HG03196 (cell line): Measurements from ENCODE around the gene GDF7.

ENCODE experiments used
- ATAC-seq: cut with Tn5 transposase; IDR thresholded peaks from one replicate; pipeline ENCODE4 v1.9.1; 2021; ENCODE audit not compliant: unreplicated experiment

GDF7 gene

DNA sequence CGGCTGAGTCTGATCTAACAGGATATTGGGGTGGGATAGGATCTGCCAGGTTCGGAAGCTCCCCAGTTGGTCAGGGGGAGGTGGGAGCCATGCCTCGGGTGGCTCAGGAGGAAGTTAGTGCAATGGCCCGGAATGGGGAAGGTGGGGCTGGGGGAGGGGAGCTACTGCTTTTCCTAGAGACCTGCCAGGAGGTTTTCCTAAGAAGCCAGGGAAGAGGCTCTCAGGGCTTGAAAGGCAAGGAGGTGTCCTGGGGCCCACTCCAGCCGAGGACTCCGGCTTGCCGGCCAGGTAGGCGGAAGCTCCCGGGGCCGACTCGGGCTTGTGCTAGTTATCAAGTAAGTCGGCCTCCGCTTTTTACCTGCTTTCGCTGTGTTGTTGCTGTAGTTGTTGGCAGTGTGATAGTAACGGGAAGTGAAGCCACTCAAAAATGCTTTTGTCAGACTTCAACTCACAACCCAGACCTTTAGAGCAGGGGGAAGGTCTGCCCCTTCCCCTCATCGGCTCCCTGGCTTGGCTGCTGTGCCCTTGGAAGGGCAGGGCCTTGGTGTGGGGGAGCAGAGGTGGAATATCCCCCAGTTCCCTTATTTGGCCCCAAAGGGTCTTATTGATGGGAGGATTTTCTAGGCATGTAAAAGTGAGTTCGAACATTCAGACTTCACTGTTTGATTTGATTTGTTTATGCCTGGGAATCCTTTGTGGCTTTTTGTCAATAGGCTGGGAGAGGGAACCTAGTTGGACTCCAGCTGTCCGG is 5.4 kb downstream of the GDF7 start:
- ATAC-seq: no peak

DNA sequence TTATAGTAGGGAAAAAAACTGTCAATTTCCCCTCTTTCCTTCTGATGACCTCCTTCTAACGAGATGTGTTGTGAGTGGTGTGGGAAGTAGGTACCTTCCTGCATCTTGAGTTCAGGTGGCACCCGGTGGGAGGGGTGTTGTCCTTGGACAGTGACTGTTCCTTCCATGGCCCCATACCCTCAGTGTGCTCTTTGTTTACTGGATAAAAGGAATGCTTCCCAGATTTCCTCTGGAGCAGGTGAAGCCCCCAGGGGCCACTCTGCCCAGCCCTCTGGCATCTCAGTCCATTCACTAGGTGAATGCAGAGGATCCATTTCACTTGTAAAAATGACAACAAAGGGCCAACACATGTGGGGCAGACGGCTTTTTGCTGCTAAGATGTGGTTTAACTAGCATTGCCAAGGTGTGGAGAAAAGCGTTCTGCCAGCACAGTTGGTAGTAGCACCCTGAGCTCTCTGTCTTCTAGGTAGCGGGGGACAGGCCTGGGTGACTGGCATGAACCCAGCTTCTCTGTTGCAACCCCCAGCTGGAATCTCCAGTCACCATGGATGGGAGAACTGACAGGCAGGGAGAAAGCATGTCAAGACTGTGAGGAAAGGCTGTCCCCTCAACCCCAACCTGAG is 6.9 kb downstream of the GDF7 start:
- no peak for ATAC-seq

DNA sequence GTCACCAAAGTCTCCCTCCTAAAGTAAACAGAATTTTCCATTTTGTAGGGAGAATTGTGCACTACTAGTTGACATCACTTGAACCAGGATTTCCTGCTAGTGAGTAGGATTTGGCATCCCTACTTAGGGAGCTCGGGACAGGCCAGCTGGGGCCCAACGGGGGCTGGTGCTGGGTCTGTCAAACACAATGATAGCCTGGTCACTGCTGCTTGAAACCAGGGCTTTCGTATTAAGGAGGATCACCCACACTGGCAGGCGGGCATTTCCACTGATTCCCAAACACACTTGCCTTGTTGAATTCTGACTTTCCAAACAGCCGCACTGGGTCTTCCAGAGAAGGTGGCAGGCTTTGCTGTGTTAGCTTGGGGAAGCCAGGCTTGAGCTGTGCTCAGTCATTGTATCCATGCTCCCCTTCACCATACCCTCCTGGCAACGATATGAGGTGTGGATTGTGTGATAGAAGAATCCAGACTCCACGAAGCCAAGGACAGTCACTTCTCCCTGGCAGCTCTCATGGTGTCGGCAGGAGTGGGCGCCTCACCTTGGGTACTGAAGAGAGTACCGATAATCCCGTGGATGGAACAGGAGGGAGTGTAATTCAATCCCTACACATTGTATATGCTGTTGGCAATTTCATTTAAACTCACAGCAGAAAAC is 7.5 kb downstream of the GDF7 start:
- ATAC-seq: no peak

DNA sequence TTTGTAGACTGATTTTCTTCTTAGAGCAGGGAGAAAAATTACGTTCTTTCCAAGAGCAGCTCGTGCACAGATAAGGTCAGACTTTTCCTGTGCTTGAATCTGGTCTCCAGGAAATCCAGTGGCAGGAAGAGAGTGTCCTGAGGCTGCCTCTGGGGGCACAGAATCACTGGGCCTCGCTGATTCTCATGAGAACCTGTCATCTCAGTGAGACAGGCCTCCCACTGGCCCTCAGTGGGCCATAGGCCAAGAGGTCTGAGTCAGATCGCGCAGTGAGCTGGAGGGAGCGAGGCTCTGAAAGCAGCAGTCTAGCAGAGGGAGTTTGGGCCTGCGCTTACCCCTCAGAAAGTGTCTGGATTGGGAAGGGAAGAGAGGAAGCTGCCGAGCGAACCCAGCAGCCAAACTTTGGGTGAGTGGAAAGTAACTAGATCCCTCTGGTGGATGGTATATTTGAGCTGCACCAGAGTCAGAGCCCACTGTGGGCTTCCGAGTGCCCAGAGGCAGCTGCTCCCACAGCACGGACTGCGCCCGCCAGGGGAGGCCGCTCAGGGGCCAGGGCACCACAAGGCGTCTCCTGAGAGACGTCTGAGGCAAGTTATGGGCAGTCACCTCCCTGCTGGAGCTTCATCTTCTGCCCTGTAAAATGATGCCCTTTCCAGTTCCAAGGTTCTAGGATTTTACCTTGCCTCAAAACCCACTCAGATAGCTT is 8.2 kb downstream of the GDF7 start:
- no peak for ATAC-seq

DNA sequence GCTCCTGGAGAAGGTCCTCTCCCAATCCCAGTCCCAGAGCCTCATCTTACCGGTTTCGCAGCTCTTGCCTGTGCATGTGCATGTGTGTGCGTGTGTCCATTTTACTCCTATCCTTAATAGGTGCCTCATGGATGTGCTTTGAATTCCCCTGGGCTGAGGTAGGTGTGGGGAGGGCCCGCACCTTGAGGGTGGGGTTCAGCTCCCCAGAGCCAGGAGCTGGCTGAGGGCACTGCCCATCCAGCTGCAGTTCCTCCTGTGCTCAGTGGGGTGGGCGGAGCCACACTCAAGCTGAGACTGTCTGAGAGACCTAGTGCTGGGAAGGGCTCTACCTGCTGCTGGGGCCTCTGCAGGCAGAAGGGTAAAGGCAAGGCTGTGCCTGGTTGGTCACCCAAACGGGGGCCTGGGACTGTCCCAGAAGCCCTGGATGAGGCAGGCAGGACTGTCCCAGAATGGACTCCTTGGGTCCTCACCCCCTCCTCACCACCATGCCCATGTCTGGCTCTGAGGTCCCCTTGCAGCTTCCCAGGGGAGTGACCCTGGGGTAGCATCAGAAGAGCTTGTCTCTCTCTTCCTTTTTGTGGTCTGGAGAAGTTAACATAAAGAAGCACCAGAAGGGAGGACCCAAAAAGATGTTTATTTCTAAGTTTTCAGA is 8.9 kb downstream of the GDF7 start:
- peak; percentile 53 for ATAC-seq

DNA sequence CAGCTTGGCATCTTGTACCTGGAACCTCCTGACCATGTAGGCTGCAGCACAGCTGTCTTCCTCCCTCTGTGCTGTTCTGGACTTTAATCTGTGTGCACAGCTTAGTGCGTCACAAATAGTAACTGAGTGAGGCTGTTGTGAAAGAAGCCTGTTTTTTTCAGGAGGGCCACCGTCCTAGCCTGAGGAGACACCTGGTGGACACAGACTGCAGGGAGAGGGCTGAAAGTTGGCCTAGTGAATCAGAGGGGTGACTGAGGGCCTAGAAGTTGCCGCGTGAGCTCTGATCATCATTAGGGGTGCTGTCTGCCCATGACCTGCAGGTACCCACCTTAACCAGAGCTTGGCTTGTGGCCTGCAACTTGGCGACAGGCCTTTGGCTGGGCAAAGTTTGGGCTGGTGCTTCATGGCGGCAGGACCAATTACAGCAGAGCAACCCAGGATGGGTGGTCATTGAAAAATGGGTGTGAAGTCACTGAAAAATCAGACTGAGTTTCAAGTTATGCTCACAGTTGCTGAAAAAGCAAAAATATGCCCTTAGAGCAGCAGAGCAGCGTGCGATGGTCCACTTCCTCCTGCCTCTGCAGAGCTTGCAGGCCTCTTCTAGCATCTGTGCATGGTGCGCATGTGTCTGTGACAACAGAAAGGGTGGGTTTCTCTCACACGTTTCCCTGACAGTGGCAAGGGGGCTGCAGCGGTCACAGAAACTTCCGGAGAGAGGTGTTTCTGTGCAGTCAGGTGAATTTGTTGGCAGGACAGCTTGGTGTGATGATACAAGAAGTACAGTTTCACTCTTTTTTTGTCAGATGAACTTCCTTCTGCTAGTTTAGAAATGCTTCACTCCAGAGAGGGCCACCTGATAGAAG is 9.6 kb downstream of the GDF7 start:
- ATAC-seq: peak; percentile 72

DNA sequence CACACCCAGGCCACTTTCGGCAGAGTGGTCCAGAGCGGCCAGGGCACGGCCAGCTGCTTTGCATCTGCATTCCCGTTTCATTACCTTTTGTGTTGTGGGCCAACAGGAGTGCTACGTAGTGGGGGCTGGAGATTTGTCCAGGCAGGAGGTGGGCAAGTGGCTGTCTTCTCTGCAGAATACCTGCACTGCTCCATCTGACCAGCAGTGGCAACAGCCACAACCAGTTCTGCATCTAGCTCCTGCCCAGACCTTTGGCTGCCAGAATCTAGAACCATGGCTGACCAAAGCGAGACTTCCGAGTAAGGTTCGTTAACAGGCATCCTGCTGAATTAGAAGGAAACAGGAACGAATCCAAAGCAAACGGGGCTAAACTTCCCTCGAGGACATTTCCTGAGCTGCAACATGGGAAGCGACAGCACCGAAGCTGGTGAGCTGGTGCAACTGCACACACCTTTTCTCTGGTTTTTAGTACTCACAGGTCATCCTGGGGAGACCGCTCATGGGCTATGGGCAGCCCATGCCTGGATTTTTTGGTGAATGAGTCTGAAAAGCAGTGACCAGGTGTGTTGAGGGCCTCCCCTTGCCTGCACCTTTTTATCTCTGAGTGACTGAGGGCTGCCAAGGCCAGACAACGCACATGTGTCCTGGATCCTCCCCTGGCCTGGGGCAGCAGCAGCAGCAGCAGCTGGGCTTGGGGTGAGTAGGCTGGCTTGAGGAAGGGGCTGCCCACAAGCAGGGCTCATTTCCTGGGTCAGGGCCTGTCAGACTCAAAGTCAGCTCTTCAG is 10.5 kb downstream of the GDF7 start:
- ATAC-seq: peak; percentile 32

DNA sequence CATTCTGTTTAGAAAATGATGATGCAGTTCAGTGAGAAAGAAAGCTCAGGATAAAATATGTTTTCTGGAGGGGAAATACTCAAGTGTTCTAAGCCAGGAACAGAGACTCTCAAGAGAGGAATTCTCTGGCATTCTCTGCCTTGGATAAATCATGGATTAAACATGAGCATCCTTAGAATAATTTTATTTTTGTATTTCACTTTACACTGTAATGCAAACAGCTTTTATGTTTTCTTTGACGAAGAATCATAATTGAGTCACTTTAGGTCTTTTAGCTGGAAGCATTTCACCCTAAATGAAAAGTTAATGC is 11.1 kb downstream of the GDF7 start:
- ATAC-seq: no peak

DNA sequence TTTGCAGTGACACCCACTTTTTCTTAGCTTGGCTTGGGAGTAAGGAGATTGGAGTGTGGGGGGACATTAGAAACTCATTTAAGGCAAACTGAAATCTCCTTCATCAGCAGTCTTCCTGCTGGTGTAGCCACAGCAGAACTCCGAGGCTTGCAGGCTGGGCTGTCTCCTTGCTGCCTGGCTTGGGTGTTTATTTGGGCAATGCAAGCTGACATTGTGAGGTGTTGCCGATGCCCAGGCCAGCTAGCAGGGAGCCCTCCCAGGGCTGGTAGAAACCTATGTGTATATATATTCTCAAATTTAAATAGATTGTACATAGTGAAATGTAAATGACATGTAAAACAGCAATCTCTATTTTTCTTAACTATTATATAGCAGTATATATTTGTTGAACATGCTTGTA is 11.8 kb downstream of the GDF7 start:
- no peak for ATAC-seq

DNA sequence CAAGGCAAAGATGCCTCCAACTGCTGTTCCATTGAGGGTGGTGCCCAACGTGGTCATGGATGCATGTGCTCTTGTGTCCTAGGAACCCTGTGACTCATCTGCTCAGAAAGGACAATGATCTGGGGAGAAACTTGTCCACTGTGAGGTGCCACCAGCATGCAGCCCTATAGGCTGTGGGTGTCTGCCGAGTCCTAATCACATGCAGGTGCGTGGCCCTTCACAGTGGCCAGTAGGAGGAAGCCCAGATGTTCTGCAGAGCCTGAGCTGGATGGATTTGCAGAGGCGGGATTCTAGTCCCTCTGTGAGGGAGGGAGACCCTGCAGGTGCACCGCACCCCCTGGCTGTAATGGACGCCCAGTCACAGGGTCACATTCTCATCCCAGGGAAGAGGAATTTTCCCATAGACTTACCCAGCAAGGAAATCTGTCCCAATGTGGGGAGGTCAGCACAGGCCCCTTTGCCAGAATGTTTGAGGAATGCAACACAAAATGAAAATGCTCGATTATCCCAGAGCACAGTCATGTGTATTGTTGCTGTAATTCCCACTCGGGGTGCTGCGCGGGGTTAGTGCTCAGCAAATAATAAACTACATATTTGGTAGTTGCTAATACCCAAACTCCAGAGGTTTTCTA is 13.9 kb downstream of the GDF7 start:
- ATAC-seq: no peak

DNA sequence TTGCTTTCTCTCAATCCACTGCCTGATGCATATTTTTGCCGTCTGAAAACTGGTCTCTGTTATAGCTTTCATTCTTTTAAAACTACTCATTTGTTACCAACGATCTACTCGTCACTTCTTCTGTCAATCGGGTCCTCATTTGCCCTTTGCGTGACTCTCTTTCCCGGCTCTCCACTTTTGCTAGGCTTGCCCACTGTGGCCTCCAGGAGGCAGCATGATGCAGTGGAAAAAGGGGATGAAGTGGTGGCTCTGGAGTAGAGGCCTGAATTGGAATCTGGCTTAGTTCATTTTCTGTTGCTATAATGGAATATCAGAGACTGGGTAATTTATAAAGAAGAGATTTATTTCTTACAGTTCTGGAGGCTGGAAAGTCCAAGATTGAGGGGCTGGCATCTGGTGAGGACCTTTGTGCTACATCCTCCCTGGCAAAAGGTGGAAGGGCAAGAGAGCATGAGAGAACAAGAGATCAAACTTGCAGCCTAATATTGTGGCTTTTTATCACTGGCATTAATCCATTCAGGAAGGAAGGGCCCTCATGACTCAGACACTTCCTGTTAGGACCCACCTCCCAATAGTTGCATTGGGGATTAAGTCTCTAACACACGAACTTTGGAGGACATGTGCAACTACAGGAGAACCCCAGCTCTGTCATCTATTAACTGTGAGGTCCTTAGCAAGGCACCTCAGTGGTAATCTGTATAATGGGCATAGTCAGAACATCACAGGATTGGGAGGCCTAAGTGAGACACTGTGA is 15.4 kb downstream of the GDF7 start:
- ATAC-seq: no peak

DNA sequence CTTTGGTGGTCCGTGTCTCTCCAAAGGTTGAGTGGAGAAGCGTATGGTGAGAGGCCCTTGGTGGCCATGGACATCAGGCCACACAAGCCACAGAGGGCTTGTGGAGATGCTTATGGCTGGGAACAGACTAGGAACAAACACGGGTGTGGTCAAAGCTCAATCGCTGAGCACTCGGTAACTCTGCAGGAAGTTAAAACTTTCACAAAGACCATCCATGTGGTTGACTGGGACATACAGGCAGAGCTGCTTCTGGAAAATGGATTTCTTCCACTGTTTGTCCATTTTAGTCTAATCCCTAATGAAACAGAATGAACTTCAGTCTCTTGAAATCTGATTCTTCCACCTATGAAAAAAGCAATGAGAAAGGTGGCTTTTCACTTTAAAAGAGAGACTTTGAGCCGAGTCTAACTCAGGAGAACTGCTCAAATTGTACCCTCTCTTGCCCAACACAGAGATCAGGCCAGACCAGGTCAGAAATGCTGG is 17.7 kb downstream of the GDF7 start:
- no peak for ATAC-seq

DNA sequence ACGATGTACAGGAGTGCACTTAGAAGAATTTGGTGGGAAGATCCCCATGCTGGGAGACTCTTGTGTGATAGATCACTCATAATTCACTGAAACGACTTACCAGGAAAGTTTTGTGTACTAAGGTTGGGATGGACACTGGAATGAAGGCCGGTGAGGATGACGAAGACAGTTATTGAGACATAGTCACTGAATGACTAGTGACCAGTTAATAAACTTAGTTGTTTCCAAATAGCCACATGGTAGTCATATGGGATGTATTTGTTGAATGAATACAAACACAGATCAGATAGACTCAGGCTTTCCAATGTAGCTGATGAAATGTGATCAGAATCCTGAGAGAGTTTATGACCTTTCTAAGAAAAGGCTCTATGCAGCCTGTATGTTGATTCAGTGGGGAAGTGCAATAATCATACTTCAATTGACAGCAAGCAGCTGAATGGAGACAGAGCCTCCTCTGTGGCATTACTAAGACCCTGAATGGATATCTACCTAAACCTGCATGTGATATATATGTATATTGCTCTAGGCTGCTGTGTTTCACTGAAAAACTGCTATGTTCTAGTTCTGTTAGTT is 20.4 kb downstream of the GDF7 start:
- ATAC-seq: no peak

DNA sequence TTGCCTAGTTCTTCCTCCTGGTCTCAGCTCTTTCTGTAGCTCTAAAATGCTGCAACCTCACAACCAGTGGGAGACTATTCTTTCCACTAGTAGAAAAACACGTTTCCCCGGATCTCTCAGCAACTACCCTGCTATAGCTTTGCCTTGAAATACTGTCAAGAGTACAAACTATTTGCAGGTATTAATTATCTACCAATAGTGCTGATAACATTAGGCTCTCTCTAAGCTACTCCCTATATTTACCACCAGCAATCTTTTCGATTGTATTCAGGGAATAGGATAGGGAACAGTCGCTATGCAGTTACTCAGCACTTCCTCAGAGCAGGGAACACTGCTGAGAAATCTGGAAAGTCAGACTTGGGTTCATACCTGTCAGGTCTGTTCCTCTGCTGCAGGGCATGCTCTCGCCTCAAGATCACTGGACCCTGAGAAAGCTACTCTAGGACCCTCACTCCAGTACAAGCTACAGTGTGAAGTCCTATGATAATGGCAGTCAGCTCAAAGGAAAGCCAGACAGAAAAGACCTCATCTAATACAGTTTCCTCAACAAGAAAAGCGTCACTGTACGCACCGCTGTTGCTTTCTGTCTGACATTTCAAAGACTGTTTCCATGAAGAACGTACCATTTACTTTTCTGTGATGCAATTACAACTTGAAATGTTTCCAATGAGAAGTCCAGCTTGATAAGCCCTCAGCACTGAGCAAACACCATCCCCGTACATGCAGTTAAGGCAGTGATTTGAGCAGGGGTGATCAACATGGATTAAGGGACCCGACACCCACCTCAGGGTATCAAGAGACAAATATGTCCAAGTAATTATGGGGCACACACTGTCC is 22.7 kb downstream of the GDF7 start:
- no peak for ATAC-seq

DNA sequence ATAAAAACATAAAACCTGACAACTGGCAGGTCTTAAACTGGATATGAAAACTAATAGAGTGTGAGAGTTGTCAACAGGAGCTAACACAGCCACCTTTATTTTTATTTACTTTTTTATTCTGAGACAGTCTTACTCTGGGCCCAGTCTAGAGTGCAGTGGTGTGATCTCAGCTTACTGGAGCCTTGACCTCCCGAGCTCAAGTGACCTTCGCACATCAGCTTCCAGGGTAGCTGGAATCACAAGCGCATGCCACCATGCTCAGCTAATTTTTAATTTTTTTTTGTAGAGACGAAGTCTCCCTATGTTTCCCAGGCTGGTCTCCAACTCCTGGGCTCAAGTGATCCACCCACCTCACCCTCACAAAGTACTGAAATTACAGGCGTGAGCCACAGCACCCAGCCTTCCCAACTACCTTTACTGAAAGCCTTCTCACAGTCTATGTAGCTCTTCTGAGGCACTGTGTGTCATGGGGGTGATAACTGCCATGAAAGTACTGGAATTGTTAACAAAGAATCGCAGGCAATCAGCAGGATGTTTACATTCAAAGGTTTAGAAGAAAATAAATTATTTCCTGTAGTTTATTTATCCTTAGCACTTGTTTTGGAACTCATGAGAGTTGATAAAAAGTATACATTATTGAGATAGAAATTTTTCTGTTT is 24.3 kb downstream of the GDF7 start:
- ATAC-seq: no peak

DNA sequence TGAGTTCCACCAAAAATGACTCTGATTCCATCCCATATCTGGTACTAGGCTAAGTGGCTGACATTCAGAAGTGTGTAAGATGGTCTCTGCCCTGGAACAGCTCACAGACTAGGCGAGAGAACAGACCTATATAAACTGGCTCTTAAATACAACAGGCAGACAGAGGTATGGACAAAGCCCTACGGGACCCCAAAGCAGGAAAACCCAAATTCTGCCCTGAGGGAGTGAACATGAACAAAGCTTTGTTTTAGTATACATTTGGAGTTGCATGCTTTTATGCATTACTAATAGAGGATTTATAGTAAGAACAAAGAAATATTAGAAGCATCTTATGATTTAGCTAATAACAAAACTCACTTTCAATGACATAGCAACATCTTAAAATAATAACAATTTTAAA is 25.1 kb downstream of the GDF7 start:
- no peak for ATAC-seq

DNA sequence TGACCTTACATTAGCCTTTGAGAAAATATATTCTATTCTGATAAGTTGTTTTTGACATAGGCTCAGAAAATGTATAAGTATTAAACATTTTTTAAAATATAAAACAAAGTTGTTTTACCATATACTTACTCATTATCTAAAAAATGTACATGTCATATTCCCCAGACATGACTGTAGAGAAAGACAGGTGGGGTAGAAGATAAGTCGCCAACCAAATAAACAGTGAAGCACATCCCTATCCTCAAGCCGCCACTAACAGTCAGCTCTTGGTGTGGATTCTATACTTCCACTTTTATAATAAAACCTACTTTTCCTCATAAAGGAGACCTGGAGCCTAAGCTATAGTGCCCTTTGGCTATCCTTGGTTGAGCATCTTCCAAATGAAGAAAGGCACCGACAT is 26.4 kb downstream of the GDF7 start:
- ATAC-seq: no peak
